Measurements from ENCODE around the gene LRRC3.

- no peak for TF ChIP-seq CTCF (conservative IDR thresholded peaks at IDR 0.05; ENCODE audit: low read length)
- TF ChIP-seq EZH2phosphoT487 (IDR thresholded peaks at IDR 0.05; ENCODE audit: borderline replicate concordance) = no peak
Observed at GRCh38 chr21:44510109-44510507, 54.8 kb downstream of the LRRC3 start.
